T-cell (primary cell): ENCODE data around the gene PID1. TPM values are rescaled to one million over a fixed set of nuclear protein-coding genes. Genes with fewer than 3 reads are reported as not detected.

Experiments
- ATAC-seq, 4 experiments: fragments of 200-7000 bp in 3 of 4; fragments of 150-1000 bp in 1 of 4; cut with Tn5 transposase; replicated peaks in 1 of 4; 1 replicate in 3 of 4; 2 replicates in 1 of 4; pipeline ENCODE4 v1.10.0; 2021; ENCODE audit warnings: moderate library complexity in 3 of 4, mild to moderate bottlenecking in 2 of 4, moderate number of reproducible peaks in 1 of 4
- CTCF ChIA-PET, 2 donors: fragments of 300-600 bp; sonication (Branson Sonifier 250); formaldehyde crosslinking; loops; one replicate each; lab custom pipeline; 2022; ENCODE audit warnings: antibody characterized with exemption in 2 of 2; lab: Charles Lee
- POLR2A ChIA-PET, 2 donors: fragments of 300-600 bp; sonication (Branson Sonifier 250); formaldehyde crosslinking; loops; one replicate each; lab custom pipeline; 2022; ENCODE audit warnings: antibody characterized with exemption in 2 of 2; lab: Charles Lee
- DNase-seq, 35 experiments: peaks; one replicate each; pipeline versions ENCODE4 v3.0.0 to v3.0.0-alpha.2; 2013 to 2023
- H3K27ac ChIP-seq: one replicate; pipeline ENCODE4 v1.5.1; 2013; ENCODE audit warnings: low read length
- H3K27me3 ChIP-seq, 2 experiments: replicated peaks in 1 of 2; 1 replicate in 1 of 2; 2 replicates in 1 of 2; pipeline versions ENCODE4 v1.6.1 to v1.7.0; 2013; ENCODE audit warnings: low read length in 1 of 2, mixed read lengths in 1 of 2; ENCODE audit not compliant: control insufficient read depth in 2 of 2, insufficient read depth in 2 of 2; ENCODE audit errors: extremely low read depth in 1 of 2
- H3K36me3 ChIP-seq, 2 donors: 1 replicate in 1 of 2; 2 replicates in 1 of 2; pipeline versions ENCODE4 v1.6.1 to v1.7.0; 2013; ENCODE audit warnings: low read length in 1 of 2; ENCODE audit not compliant: control insufficient read depth in 2 of 2, insufficient read depth in 1 of 2; ENCODE audit errors: extremely low read depth in 1 of 2
- H3K4me1 ChIP-seq, 2 experiments: 1 replicate in 1 of 2; 2 replicates in 1 of 2; pipeline versions ENCODE4 v1.6.1 to v1.7.0; 2013; ENCODE audit warnings: low read length in 2 of 2, mixed read lengths in 1 of 2; ENCODE audit not compliant: insufficient read depth in 2 of 2, control insufficient read depth in 1 of 2; ENCODE audit errors: extremely low read depth in 1 of 2
- H3K4me3 ChIP-seq, 2 donors: 1 replicate in 1 of 2; 2 replicates in 1 of 2; pipeline versions ENCODE4 v1.5.1 to v1.7.0; 2013; ENCODE audit warnings: mild to moderate bottlenecking in 2 of 2, low read length in 1 of 2, moderate library complexity in 1 of 2; ENCODE audit not compliant: control insufficient read depth in 1 of 2; ENCODE audit errors: extremely low read depth in 1 of 2
- H3K9me3 ChIP-seq: 2 replicates; pipeline ENCODE4 v1.7.0; 2013
- H3K27ac Mint-ChIP-seq, 2 donors: one replicate each; pipeline ENCODE4 v1.8.0; 2020 to 2021; ENCODE audit warnings: mild to moderate bottlenecking in 2 of 2, mixed read lengths in 2 of 2
- H3K27me3 Mint-ChIP-seq, 2 donors: one replicate each; pipeline ENCODE4 v1.8.0; 2021 to 2022; ENCODE audit warnings: mixed read lengths in 2 of 2
- H3K36me3 Mint-ChIP-seq: one replicate; pipeline ENCODE4 v1.8.0; 2021; ENCODE audit warnings: mixed read lengths
- H3K4me1 Mint-ChIP-seq, 3 donors: one replicate each; pipeline ENCODE4 v1.8.0; 2020 to 2022; ENCODE audit warnings: mixed read lengths in 3 of 3, mild to moderate bottlenecking in 1 of 3
- H3K4me3 Mint-ChIP-seq, 3 donors: one replicate each; pipeline ENCODE4 v1.8.0; 2020 to 2022; ENCODE audit warnings: mild to moderate bottlenecking in 3 of 3, mixed read lengths in 3 of 3, moderate library complexity in 3 of 3
- H3K9me3 Mint-ChIP-seq, 3 donors: one replicate each; pipeline ENCODE4 v1.8.0; 2020 to 2022; ENCODE audit warnings: mixed read lengths in 3 of 3
- WGBS: methylation state at CpG from one replicate; pipeline ENCODE4 v1.1.5; 2013; ENCODE audit warnings: missing lambda C conversion rate; ENCODE audit not compliant: insufficient coverage; 5-methylcytosine and 5-hydroxymethylcytosine counted together
- total RNA-seq, 35 experiments: library from RNA in 6 of 35; stranded (reverse) in 6 of 35; fragments of 120-200 nt in 1 of 35; gene quantifications; one replicate each; pipeline versions ENCODE4 v1.2.1 to v1.2.4 and lab custom pipeline; 2013 to 2026

PID1 gene
- total RNA-seq, 5 donors from 2014 or later (not counting 1 experiment from before 2014, with no cell fraction given), result 0.20 to 0.36 (median 0.25) TPM; not detected in 2

GRCh38 chr2:229254206-229254605 is 16.9 kb downstream of the PID1 start:
- Mint-ChIP-seq H3K4me1 (no peaks in the 10 kb centered on the region), H3K27me3 (no peaks in the 10 kb centered on the region), H3K36me3 (no peaks in the 10 kb centered on the region), H3K4me3 (no peak overlapping the region), H3K9me3 (peaks cover 3 to 10% (median 5%) of the 10 kb centered on the region in 3 donors), H3K27ac (no peak overlapping the region)
- POLR2A ChIA-PET, result no interaction called here
- DNase-seq (no peak), ATAC-seq (no peak)
- Histone ChIP-seq H3K4me3 (no peak overlapping the region), H3K36me3 (no peaks in the 10 kb centered on the region), H3K27ac (no peak overlapping the region), H3K9me3 (no peaks in the 10 kb centered on the region), H3K27me3 (no peaks in the 10 kb centered on the region), H3K4me1 (no peaks in the 10 kb centered on the region)
- WGBS, result 100% methylated on average over 1 of the region's 4 CpGs
- CTCF ChIA-PET, result no interaction called here

- no peaks in the 10 kb centered on the region for H3K4me1 Mint-ChIP-seq
- Histone ChIP-seq H3K4me3 (no peak overlapping the region), H3K36me3 (no peaks in the 10 kb centered on the region), H3K27ac (no peak overlapping the region), H3K27me3 (no peaks in the 10 kb centered on the region), H3K9me3 (no peaks in the 10 kb centered on the region), H3K4me1 (no peaks in the 10 kb centered on the region)
- ChIA-PET POLR2A (no interaction called here), CTCF (no interaction called here)
- H3K36me3 Mint-ChIP-seq, result no peaks in the 10 kb centered on the region
- ATAC-seq (no peak), DNase-seq (no peak)
- H3K4me3 Mint-ChIP-seq, result no peak overlapping the region
- H3K27ac Mint-ChIP-seq, result no peak overlapping the region
- H3K27me3 Mint-ChIP-seq, result no peaks in the 10 kb centered on the region
- H3K9me3 Mint-ChIP-seq, result peaks cover 3 to 6% (median 5%) of the 10 kb centered on the region in 3 donors
Observed at GRCh38 chr2:229252996-229253395, 18.1 kb downstream of the PID1 start.

- WGBS, result no CpG with 5 or more reads among the region's 1 CpG
- no peak overlapping the region for H3K27ac ChIP-seq
- H3K27me3 Mint-ChIP-seq, result no peaks in the 10 kb centered on the region
- DNase-seq (no peak), ATAC-seq (no peak)
- H3K4me1 Mint-ChIP-seq, result no peaks in the 10 kb centered on the region
- H3K27ac Mint-ChIP-seq, result no peak overlapping the region
- no peak overlapping the region for H3K4me3 ChIP-seq
- H3K36me3 Mint-ChIP-seq, result no peaks in the 10 kb centered on the region
- H3K9me3 Mint-ChIP-seq, result peaks cover 0 to 3% (median 3%) of the 10 kb centered on the region in 3 donors
- H3K27me3 ChIP-seq, result no peaks in the 10 kb centered on the region
- H3K4me3 Mint-ChIP-seq, result no peak overlapping the region
- POLR2A ChIA-PET, result no interaction called here
- no peaks in the 10 kb centered on the region for H3K4me1 ChIP-seq
- CTCF ChIA-PET, result no interaction called here
- H3K36me3 ChIP-seq, result no peaks in the 10 kb centered on the region
- no peaks in the 10 kb centered on the region for H3K9me3 ChIP-seq
Observed at GRCh38 chr2:229252280-229252679, 18.8 kb downstream of the PID1 start.

GRCh38 chr2:229249536-229249935 is 21.6 kb downstream of the PID1 start:
- no peaks in the 10 kb centered on the region for H3K36me3 ChIP-seq
- no peak overlapping the region for H3K4me3 Mint-ChIP-seq
- H3K27me3 Mint-ChIP-seq, result peaks cover 0 to 3% of the 10 kb centered on the region in 2 donors
- no peak for DNase-seq
- H3K9me3 Mint-ChIP-seq, result peaks cover 3 to 7% (median 3%) of the 10 kb centered on the region in 3 donors
- no peaks in the 10 kb centered on the region for H3K36me3 Mint-ChIP-seq
- ChIA-PET POLR2A (no interaction called here), CTCF (no interaction called here)
- no peaks in the 10 kb centered on the region for H3K4me1 Mint-ChIP-seq
- H3K27ac ChIP-seq, result no peak overlapping the region
- H3K27ac Mint-ChIP-seq, result no peak overlapping the region
- no peaks in the 10 kb centered on the region for H3K9me3 ChIP-seq
- no CpG with 5 or more reads among the region's 3 CpGs for WGBS
- H3K4me3 ChIP-seq, result no peak overlapping the region
- H3K4me1 ChIP-seq, result no peaks in the 10 kb centered on the region
- ATAC-seq, result no peak
- H3K27me3 ChIP-seq, result no peaks in the 10 kb centered on the region

- H3K27me3 ChIP-seq, result no peaks in the 10 kb centered on the region
- no peak for ATAC-seq
- WGBS, result no CpG with 5 or more reads among the region's 3 CpGs
- H3K9me3 Mint-ChIP-seq, result peaks cover 20 to 22% (median 22%) of the 10 kb centered on the region in 3 donors
- H3K27ac ChIP-seq, result no peak overlapping the region
- H3K36me3 Mint-ChIP-seq, result no peaks in the 10 kb centered on the region
- H3K27ac Mint-ChIP-seq, result no peak overlapping the region
- no peaks in the 10 kb centered on the region for H3K4me1 ChIP-seq
- no peak overlapping the region for H3K4me3 Mint-ChIP-seq
- H3K4me3 ChIP-seq, result no peak overlapping the region
- no peaks in the 10 kb centered on the region for H3K9me3 ChIP-seq
- H3K36me3 ChIP-seq, result no peaks in the 10 kb centered on the region
- ChIA-PET POLR2A (no interaction called here), CTCF (no interaction called here)
- H3K27me3 Mint-ChIP-seq, result peaks cover 0 to 3% of the 10 kb centered on the region in 2 donors
- H3K4me1 Mint-ChIP-seq, result no peaks in the 10 kb centered on the region
- DNase-seq, result no peak
Observed at GRCh38 chr2:229246334-229246733, 24.8 kb downstream of the PID1 start.

- WGBS, result 64% methylated on average over 2 of the region's 2 CpGs
- H3K4me3 ChIP-seq, result no peak overlapping the region
- DNase-seq (no peak), ATAC-seq (no peak)
- ChIA-PET POLR2A (no interaction called here), CTCF (no interaction called here)
- Mint-ChIP-seq H3K27me3 (peaks cover 0 to 3% of the 10 kb centered on the region in 2 donors), H3K9me3 (peaks cover 24 to 33% (median 31%) of the 10 kb centered on the region in 3 donors), H3K4me3 (no peak overlapping the region), H3K4me1 (no peaks in the 10 kb centered on the region), H3K36me3 (no peaks in the 10 kb centered on the region), H3K27ac (no peak overlapping the region)
- no peaks in the 10 kb centered on the region for H3K4me1 ChIP-seq
- no peaks in the 10 kb centered on the region for H3K27me3 ChIP-seq
- H3K36me3 ChIP-seq, result no peaks in the 10 kb centered on the region
- H3K27ac ChIP-seq, result no peak overlapping the region
- H3K9me3 ChIP-seq, result no peaks in the 10 kb centered on the region
Observed at GRCh38 chr2:229244975-229245374, 26.1 kb downstream of the PID1 start.
